GM23248 (cell line): Measurements from ENCODE around the gene AXIN1. TPM values are rescaled to one million over a fixed set of nuclear protein-coding genes. Genes with fewer than 3 reads are reported as not detected.

Experiments used
- DNase-seq: peaks from one replicate; pipeline ENCODE4 v3.0.0-alpha.2; 2015
- H2AFZ ChIP-seq: fragments of 200-600 bp; sonication (generic); 2 replicates; pipeline ENCODE4 v1.6.1; 2016; ENCODE audit warnings: antibody characterized with exemption
- H3F3A ChIP-seq: fragments of 200-600 bp; sonication (generic); 2 replicates; pipeline ENCODE4 v1.6.1; 2016; ENCODE audit warnings: mild to moderate bottlenecking, antibody characterized with exemption, mixed run types; ENCODE audit not compliant: insufficient read depth
- H3K27ac ChIP-seq: fragments of 200-600 bp; sonication (generic); 2 replicates; pipeline ENCODE4 v1.5.1; 2016; ENCODE audit warnings: mild to moderate bottlenecking
- H3K27me3 ChIP-seq: fragments of 200-600 bp; sonication (generic); replicated peaks from 2 replicates; pipeline ENCODE4 v1.6.1; 2016; ENCODE audit warnings: mild to moderate bottlenecking; ENCODE audit not compliant: insufficient read depth
- H3K36me3 ChIP-seq: fragments of 200-600 bp; sonication (generic); 2 replicates; pipeline ENCODE4 v1.6.1; 2016; ENCODE audit warnings: low read depth, mild to moderate bottlenecking
- H3K4me1 ChIP-seq: fragments of 200-600 bp; sonication (generic); 2 replicates; pipeline ENCODE4 v1.6.1; 2016; ENCODE audit warnings: mild to moderate bottlenecking; ENCODE audit not compliant: insufficient read depth
- H3K4me2 ChIP-seq: fragments of 200-600 bp; sonication (generic); one replicate; pipeline ENCODE4 v1.6.1; 2016; ENCODE audit warnings: mild to moderate bottlenecking; ENCODE audit not compliant: unreplicated experiment
- H3K4me3 ChIP-seq: fragments of 200-600 bp; sonication (generic); 2 replicates; pipeline ENCODE4 v1.5.1; 2016; ENCODE audit warnings: mild to moderate bottlenecking
- H3K79me2 ChIP-seq: fragments of 200-600 bp; sonication (generic); 2 replicates; pipeline ENCODE4 v1.6.1; 2016; ENCODE audit warnings: mild to moderate bottlenecking; ENCODE audit not compliant: insufficient read depth
- H3K9ac ChIP-seq: fragments of 200-600 bp; sonication (generic); 2 replicates; pipeline ENCODE4 v1.6.1; 2016; ENCODE audit warnings: mild to moderate bottlenecking
- H3K9me2 ChIP-seq: fragments of 200-600 bp; sonication (generic); 2 replicates; pipeline ENCODE4 v1.6.1; 2016; ENCODE audit warnings: mixed run types, mild to moderate bottlenecking, moderate library complexity; ENCODE audit not compliant: insufficient read depth
- H3K9me3 ChIP-seq: fragments of 200-600 bp; sonication (generic); one replicate; pipeline ENCODE4 v1.6.1; 2017; ENCODE audit warnings: low read depth
- H4K20me1 ChIP-seq: fragments of 200-600 bp; sonication (generic); 2 replicates; pipeline ENCODE4 v1.6.0; 2016; ENCODE audit not compliant: insufficient read depth
- EZH2 ChIP-seq: fragments of 200-600 bp; sonication (generic); IDR thresholded peaks from 2 replicates; pipeline ENCODE4 v1.6.1; 2018; ENCODE audit warnings: antibody characterized with exemption, mild to moderate bottlenecking; ENCODE audit not compliant: insufficient read depth, poor library complexity, severe bottlenecking
- EZH2phosphoT487 ChIP-seq: fragments of 200-600 bp; sonication (generic); IDR thresholded peaks from 2 replicates; pipeline ENCODE4 v1.6.1; 2018; ENCODE audit warnings: antibody characterized with exemption, moderate library complexity, mild to moderate bottlenecking, low read depth; ENCODE audit not compliant: insufficient read depth
- WGBS, 2 experiments: methylation state at CpG; one replicate each; pipeline ENCODE4 v1.1.6; 2015 to 2017; ENCODE audit warnings: low lambda C conversion rate in 2 of 2, low coverage in 1 of 2; ENCODE audit errors: missing lambda C conversion rate in 2 of 2; 5-methylcytosine and 5-hydroxymethylcytosine counted together
- in situ Hi-C: fragments of 300-500 bp; cut with MboI; formaldehyde crosslinking; loops from 2 replicates; pipeline ENCODE4 v1.15.0; 2020
- polyA plus RNA-seq: library from polyadenylated mRNA; unstranded; fragments of >200 nt; fragmentation: Nextera tagmentation; extraction: Ambion mirVana; gene quantifications from 2 replicates; pipeline ENCODE4 v1.2.1, GENCODE V29; 2016
- total RNA-seq: library from RNA; depleted of rRNA; stranded (reverse); fragments of >200 nt; shearing (Covaris generic); gene quantifications from 2 replicates; pipeline ENCODE4 v1.2.3, GENCODE V29; 2014

Gene AXIN1
- total and polyA plus RNA-seq, 2 experiments from 2014 or later = 3.3 to 27.1 TPM

- H3K27ac ChIP-seq = no peak overlapping the region
- H3K9me2 ChIP-seq = no peaks in the 10 kb centered on the region
- H3K27me3 ChIP-seq = no peaks in the 10 kb centered on the region
- H3K4me3 ChIP-seq = no peak overlapping the region
- H3K79me2 ChIP-seq = peaks cover 30% of the 10 kb centered on the region
- H3K9me3 ChIP-seq = no peaks in the 10 kb centered on the region
- TF ChIP-seq EZH2 (no peak), EZH2phosphoT487 (no peak)
- WGBS, 2 experiments = 93 to 95% methylated on average over 15 to 25 of the region's 26 CpGs
- H3K4me1 ChIP-seq = no peaks in the 10 kb centered on the region
- H2AFZ ChIP-seq = no peak overlapping the region
- no peak overlapping the region for H3K4me2 ChIP-seq
- no peaks in the 10 kb centered on the region for H4K20me1 ChIP-seq
- no peaks in the 10 kb centered on the region for H3F3A ChIP-seq
- in situ Hi-C loops = no loop called here
- H3K36me3 ChIP-seq = no peaks in the 10 kb centered on the region
- no peak overlapping the region for H3K9ac ChIP-seq
- no peak for DNase-seq
Measured at GRCh38 chr16:376817-377418, 24.4 kb upstream of the AXIN1 start.

- H2AFZ ChIP-seq = no peak overlapping the region
- no peaks in the 10 kb centered on the region for H3F3A ChIP-seq
- TF ChIP-seq EZH2phosphoT487 = no peak
- no peak for TF ChIP-seq EZH2
- no peaks in the 10 kb centered on the region for H3K36me3 ChIP-seq
- H3K27me3 ChIP-seq = no peaks in the 10 kb centered on the region
- no peaks in the 10 kb centered on the region for H3K4me1 ChIP-seq
- H3K79me2 ChIP-seq = peaks cover 27% of the 10 kb centered on the region
- no peak overlapping the region for H3K9ac ChIP-seq
- in situ Hi-C loops = no loop called here
- H3K9me2 ChIP-seq = no peaks in the 10 kb centered on the region
- WGBS, 2 experiments = 92 to 94% methylated on average over 41 to 44 of the region's 44 CpGs
- DNase-seq = no peak
- H3K4me2 ChIP-seq = no peak overlapping the region
- H3K4me3 ChIP-seq = no peak overlapping the region
- no peak overlapping the region for H3K27ac ChIP-seq
- no peaks in the 10 kb centered on the region for H4K20me1 ChIP-seq
- no peaks in the 10 kb centered on the region for H3K9me3 ChIP-seq
Measured at GRCh38 chr16:375927-376816, 23.6 kb upstream of the AXIN1 start.

GRCh38 chr16:375212-375611 lies 22.7 kb upstream of the AXIN1 start:
- no peaks in the 10 kb centered on the region for H3K9me2 ChIP-seq
- H3K4me2 ChIP-seq = no peak overlapping the region
- peaks cover 18% of the 10 kb centered on the region for H3K79me2 ChIP-seq
- DNase-seq = no peak
- H3K27me3 ChIP-seq = no peaks in the 10 kb centered on the region
- H3K27ac ChIP-seq = no peak overlapping the region
- H3K4me3 ChIP-seq = no peak overlapping the region
- H3F3A ChIP-seq = no peaks in the 10 kb centered on the region
- H2AFZ ChIP-seq = no peak overlapping the region
- no peaks in the 10 kb centered on the region for H3K9me3 ChIP-seq
- H4K20me1 ChIP-seq = no peaks in the 10 kb centered on the region
- in situ Hi-C loops = no loop called here
- no peak for TF ChIP-seq EZH2phosphoT487
- no peak for TF ChIP-seq EZH2
- no peaks in the 10 kb centered on the region for H3K36me3 ChIP-seq
- H3K4me1 ChIP-seq = peaks cover 5% of the 10 kb centered on the region
- 98% methylated on average over 23 of the region's 23 CpGs for WGBS, 2 experiments
- no peak overlapping the region for H3K9ac ChIP-seq

GRCh38 chr16:374616-374926 lies 22.0 kb upstream of the AXIN1 start:
- in situ Hi-C loops = no loop called here
- Histone ChIP-seq H3K4me1 (peaks cover 8% of the 10 kb centered on the region), H3K27me3 (no peaks in the 10 kb centered on the region), H3K79me2 (peaks cover 11% of the 10 kb centered on the region), H3K9me3 (no peaks in the 10 kb centered on the region), H3K4me3 (no peak overlapping the region), H3K36me3 (no peaks in the 10 kb centered on the region), H3K4me2 (no peak overlapping the region), H4K20me1 (no peaks in the 10 kb centered on the region), H2AFZ (no peak overlapping the region), H3K9me2 (no peaks in the 10 kb centered on the region), H3K27ac (no peak overlapping the region), H3K9ac (no peak overlapping the region), H3F3A (no peaks in the 10 kb centered on the region)
- TF ChIP-seq EZH2phosphoT487 (no peak), EZH2 (no peak)
- no peak for DNase-seq
- WGBS, 2 experiments = 92 to 94% methylated on average over 8 to 9 of the region's 9 CpGs
